ENCODE data around the gene MSL3B.

DNA sequence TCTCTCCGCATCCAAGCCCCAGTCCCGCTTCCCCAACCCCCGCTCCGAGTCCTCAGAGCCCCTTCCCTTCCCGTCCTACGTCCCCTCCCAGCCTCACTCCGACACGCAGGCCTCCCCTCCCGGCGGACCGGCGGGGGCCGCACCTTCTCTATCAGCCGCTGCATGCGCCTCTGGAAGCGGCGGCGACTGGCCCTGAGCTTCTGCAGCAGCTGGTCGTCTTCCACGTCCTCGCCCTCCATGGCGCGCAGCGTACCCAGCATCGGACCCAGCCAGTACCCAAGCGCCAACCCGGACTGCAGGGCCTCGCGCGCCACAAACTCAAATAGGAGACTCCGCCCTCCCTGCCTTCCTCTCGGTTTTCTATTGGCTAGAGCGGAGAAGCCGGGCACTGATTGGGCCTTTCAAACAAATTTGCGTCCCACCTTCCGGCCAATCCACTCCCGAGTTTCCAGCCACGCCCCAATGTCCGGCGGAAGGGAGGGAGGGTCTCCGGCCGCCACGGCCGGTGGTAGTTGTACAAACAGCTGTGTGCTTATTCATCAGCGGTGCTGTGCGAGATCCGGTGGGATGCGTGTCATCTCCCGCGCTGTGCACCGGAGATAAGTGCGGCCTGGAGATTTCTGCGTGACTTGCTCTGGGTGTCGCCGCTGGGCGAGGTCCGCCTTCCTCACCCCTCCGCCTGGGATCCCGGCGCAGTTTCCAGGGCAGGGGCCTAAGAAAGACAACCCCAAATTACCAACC is 13.8 kb downstream of the MSL3B start, which contains the start of gene HJURP:
- TF ChIP-seq CTCF (IDR thresholded peaks at IDR 0.05): no peak
- peak; percentile 16 to 54 for TF ChIP-seq POLR2A (IDR thresholded peaks at IDR 0.05)

Measured in adrenal gland (tissue), 5 donors.